GM19324 (cell line): ENCODE results near the gene LMBR1.
"Not testable (repeated sequence)": the region's sequence is repeated elsewhere in the genome, so short reads cannot be mapped to it uniquely, and the experiment has no call there.

Source experiments
- ATAC-seq: cut with Tn5 transposase; IDR thresholded peaks from one replicate; pipeline ENCODE4 v1.9.1; 2021; ENCODE audit warnings: mild to moderate bottlenecking, moderate library complexity; ENCODE audit not compliant: unreplicated experiment, low FRiP score

The LMBR1 gene, protein sequence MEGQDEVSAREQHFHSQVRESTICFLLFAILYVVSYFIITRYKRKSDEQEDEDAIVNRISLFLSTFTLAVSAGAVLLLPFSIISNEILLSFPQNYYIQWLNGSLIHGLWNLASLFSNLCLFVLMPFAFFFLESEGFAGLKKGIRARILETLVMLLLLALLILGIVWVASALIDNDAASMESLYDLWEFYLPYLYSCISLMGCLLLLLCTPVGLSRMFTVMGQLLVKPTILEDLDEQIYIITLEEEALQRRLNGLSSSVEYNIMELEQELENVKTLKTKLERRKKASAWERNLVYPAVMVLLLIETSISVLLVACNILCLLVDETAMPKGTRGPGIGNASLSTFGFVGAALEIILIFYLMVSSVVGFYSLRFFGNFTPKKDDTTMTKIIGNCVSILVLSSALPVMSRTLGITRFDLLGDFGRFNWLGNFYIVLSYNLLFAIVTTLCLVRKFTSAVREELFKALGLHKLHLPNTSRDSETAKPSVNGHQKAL

GRCh38 chr7:156892821-156893706 is at the start of gene LMBR1:
TSS of gene LMBR1 (minus strand) at chr7:156893183. CDS start at chr7:156892993, 190 bp downstream.
- peak; percentile 87 for ATAC-seq

GRCh38 chr7:156942708-156943090 is 49.7 kb upstream of the LMBR1 start:
- ATAC-seq = no peak

- no peak for ATAC-seq
These were observed 48.6 kb upstream of the LMBR1 start for GRCh38 chr7:156941393-156942182.

DNA sequence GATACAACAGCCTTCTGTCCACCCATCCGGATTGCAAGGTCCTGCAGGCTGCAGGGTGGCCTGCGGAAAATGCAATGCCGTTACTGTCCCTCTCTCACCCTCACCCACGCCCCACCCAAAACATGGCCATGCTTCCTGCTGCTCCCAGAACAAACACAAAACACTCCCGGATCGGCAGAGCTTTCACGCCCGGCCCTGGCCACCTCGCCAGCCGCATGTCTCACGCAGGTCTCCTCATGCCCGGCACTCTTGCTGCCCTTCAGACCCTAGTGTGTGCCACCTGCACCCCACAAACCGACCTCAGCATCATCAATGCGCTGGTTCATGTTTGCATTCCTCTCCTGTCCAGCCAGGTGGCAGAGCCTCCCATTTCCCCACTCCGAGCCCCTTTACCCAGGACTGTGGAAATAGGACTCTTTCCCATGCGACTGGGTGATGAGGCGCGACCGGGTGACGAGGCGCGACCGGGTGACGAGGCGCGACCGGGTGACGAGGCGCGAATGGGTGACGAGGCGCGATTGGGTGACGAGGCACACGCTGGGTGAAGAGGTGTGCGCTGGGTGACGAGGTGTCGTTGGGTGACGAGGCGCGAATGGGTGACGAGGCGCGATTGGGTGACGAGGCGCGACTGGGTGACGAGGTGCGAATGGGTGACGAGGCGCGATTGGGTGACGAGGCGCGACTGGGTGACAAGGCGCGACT is 47.6 kb upstream of the LMBR1 start:
- ATAC-seq = no peak

DNA sequence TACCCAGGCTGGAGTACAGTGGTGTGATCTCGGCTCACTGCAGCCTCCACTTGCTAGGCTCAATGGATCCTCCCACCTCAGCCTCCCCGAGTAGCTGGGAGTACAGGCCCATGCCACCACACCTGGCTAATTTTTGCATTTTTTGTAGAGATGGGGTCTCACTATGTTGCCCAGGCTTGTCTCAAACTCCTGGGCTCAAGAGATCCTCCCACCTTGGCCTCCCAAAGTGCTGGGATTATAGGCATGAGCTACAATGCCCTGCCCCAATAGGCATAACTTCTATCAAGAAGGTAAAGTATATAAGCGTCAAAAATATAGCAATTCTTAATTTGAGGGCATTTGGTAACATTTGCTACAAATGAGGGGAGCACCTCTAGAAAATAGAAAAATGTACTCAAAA is 43.8 kb upstream of the LMBR1 start:
- ATAC-seq = not testable (repeated sequence)

DNA sequence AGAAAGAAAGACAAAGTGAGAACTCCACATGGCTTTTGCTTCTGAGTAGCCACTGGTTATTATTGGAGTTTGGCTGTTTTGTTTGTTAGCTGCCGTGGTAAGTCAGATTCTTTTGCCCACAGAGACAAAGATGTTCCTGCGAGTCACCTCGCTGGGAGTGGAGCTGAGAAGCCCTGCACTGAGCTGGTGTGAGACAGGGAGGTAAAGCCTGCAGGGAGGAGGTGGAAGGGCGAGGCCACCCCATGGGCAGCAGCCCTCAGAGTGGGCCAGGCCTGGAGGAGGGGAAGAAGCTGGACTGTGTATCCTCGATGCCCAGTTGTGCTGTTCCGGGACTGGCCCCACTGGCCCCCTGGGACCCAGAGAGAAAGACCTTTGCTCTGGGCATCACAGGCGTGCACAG is 42.3 kb upstream of the LMBR1 start:
- no peak for ATAC-seq

GRCh38 chr7:156932006-156932405 is 39.0 kb upstream of the LMBR1 start:
- no peak for ATAC-seq

DNA sequence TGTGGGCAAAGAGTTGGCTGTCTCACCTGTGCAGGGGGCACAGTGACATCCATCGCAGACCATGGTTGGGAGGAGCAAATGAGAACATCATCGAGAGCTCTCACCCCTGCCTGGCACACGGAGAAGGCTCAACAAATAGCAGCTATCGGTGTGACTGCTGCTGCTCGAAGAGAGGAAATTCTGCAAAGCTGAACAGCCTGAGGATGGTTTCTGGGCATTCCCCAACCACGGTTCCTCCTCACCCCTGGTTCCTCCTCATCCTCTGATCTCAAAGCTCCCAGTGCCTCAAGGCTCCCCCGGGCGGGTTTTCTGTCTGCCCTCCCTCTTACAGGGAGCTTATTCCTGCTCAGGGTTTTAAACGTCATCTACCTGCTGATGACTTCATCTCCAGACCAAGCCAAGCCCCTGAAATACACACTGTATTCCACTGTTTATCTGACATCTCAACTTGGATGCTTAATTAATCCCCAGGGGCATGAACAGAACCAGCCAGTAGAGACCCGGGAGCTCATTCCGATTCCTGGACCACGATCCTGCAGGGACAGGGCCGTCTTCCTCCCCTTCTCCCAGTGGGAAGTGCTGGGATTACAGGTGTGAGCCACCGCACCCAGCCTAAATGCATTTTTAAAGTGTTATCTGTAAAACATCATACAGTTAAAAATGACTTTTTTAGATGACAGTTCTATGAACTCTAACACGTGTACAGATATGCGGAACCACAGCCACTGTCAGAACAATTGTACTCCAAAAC is 37.0 kb upstream of the LMBR1 start:
- no peak for ATAC-seq

DNA sequence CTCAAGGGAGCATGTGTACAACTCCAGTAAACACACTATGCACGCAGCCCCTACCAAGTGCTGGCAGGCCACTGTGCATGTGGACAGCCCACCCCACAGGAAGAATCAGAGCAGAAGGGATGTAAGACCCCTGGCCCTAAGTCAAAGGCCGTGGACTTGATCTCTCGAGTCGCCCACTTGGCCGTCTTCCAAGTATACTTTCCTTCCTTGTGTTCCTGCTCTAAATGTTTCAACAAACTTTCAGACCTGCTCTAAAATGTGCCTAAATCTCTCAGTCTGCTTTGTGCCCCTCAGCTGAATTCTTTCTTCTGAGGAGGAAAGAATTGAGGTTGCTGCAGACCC is 35.4 kb upstream of the LMBR1 start:
- ATAC-seq = no peak

DNA sequence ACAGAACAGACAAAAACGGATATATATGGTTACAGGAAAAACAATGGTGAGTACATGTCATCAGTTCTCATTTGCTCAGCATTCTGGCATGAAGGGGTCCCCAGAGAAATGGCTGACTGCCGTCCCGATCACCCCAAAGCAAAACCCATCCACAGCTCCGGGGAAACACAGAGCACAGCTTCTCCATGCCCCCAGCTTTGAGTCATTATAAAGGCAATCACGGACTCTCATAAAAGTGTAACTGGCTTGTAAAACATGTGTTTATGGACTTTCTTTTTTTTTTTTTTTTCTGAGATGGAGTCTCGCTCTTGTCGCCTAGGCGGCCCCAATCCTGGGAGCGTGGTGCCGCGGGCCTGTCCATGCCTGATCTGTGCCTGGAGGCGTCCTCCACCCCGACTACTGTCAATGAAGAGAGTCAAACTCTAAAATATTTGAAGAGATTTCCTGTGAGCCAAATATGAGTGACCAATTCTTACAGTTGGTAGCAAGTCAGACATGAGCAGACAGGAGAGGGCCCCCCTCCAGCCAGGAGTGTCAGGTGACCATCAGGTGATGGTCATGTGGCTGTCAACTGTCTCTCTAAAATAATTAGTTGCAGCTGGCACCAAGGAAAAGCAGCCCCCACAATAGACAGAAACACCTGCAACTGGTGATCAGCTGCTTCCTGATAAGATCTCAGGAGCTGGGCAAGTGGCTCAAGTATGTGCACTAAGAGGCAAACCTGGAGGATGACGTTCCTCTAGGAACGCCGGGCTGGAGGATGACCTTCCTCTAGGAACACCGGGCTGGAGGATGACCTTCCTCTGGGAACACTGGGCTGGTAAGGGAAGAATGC is 34.8 kb upstream of the LMBR1 start:
- no peak for ATAC-seq

DNA sequence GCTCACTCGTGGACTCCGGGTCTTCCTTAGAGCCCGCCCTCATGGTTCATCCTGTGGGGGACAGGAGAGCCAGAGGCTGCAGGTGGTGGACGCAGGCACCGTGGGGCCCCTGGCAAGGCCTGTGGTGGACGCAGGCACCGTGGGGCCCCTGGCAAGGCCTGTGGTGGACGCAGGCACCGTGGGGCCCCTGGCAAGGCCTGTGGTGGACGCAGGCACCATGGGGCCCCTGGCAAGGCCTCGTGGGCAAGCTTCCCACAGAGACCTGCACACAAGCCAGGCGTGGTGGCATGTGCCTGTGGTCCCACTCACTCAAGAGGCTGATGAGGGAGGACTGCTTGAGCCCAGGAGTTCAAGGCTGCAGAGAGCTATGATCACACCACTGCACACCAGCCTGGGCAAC is 32.8 kb upstream of the LMBR1 start:
- not testable (repeated sequence) for ATAC-seq

DNA sequence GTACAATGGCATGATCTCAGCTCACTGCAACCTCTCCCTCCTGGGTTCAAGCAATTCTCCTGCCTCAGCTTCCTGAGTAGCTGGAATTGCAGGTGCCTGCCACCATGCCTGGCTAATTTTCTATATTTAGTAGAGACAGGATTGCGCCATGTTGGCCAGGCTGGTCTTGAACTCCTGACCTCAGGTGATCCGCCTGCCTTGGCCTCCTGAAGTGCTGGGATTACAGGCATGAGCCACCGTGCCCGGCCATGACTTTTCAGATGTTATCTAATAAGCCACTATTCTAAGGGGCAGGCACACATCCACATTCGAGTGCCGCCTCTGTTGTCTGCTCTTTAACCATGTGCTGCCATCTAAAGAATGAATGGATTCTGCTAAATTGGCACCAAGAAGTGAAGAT is 29.3 kb upstream of the LMBR1 start:
- ATAC-seq = not testable (repeated sequence)

DNA sequence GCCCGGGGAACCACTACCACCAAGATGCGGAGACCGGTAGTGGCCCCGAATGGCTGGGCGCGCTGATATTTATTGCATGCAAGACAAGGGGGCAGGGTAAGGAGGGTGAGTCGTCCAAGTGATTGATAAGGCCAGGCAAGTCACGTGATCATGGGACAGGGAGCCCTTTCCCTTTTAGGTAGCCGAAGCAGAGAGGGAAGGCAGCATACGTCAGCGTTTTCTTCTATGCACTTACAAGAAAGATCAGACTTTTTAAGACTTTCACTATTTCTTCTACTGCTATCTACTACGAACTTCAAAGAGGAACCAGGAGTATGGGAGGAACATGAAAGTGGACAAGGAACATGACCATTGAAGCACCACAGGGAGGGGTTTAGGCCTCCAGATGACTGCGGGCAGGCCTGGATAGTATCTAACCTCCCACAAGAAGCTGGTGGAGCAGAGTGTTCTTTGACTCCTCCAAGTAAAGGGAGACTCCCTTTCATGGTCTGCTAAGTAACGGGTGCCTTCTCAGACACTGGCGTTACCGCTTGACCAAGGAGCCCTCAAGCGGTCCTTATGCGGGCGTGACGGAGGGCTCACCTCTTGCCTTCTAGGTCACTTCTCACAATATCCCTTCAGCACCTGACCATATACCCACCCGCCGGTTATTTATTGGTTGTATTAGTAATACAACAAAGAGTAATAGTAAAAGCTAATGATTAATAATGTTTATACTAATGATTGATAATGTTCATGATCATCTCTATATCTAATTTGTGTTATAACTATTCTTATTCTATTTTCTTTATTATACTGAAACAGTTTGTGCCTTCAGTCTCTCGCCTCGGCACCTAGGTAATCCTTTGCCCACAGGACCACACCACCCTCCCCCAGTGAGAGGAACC is 27.7 kb upstream of the LMBR1 start:
- ATAC-seq = not testable (repeated sequence)

GRCh38 chr7:156920076-156920475 is 27.1 kb upstream of the LMBR1 start:
- no peak for ATAC-seq

- no peak for ATAC-seq
These were observed 26.2 kb upstream of the LMBR1 start for GRCh38 chr7:156919132-156919713.

- no peak for ATAC-seq
These were observed 25.7 kb upstream of the LMBR1 start for GRCh38 chr7:156918635-156919034.

GRCh38 chr7:156909574-156910252 is 16.7 kb upstream of the LMBR1 start:
- not testable (repeated sequence) for ATAC-seq
